GM21526 (cell line): Measurements from ENCODE around the gene SFTA2.
A peak's percentile ranks its signal among the peaks of the same experiment; 100 is the strongest.
"Not testable (repeated sequence)": the region's sequence is repeated elsewhere in the genome, so short reads cannot be mapped to it uniquely, and the experiment has no call there.

Experiments
- ATAC-seq: cut with Tn5 transposase; IDR thresholded peaks from one replicate; pipeline ENCODE4 v1.9.1; 2021; ENCODE audit warnings: moderate library complexity; ENCODE audit not compliant: unreplicated experiment, low FRiP score

The SFTA2 gene

GRCh38 chr6:30931969-30932645 lies at the start of gene SFTA2:
SFTA2 (minus strand) TSS chr6:30932170; CDS start chr6:30932096, 74 bp downstream.
- no peak for ATAC-seq

GRCh38 chr6:30979690-30980089 lies 47.7 kb upstream of the SFTA2 start:
- no peak for ATAC-seq

- ATAC-seq = no peak
Measured at GRCh38 chr6:30979141-30979540, 47.2 kb upstream of the SFTA2 start.

- no peak for ATAC-seq
Measured at GRCh38 chr6:30974490-30975252, 42.7 kb upstream of the SFTA2 start.

GRCh38 chr6:30972816-30973215 lies 40.8 kb upstream of the SFTA2 start:
- ATAC-seq = no peak

- ATAC-seq = no peak
Measured at GRCh38 chr6:30970946-30971345, 39.0 kb upstream of the SFTA2 start.

GRCh38 chr6:30969171-30969570 lies 37.2 kb upstream of the SFTA2 start:
- ATAC-seq = not testable (repeated sequence)

GRCh38 chr6:30966154-30966553 lies 34.2 kb upstream of the SFTA2 start:
- ATAC-seq = no peak

GRCh38 chr6:30965140-30965601 lies 33.2 kb upstream of the SFTA2 start:
- no peak for ATAC-seq

GRCh38 chr6:30964075-30964474 lies 32.1 kb upstream of the SFTA2 start:
- no peak for ATAC-seq

GRCh38 chr6:30963641-30964040 lies 31.7 kb upstream of the SFTA2 start:
- ATAC-seq = no peak

- no peak for ATAC-seq
Measured at GRCh38 chr6:30962716-30963115, 30.7 kb upstream of the SFTA2 start.

- no peak for ATAC-seq
Measured at GRCh38 chr6:30960907-30961673, 29.1 kb upstream of the SFTA2 start.

- ATAC-seq = no peak
Measured at GRCh38 chr6:30957716-30958115, 25.7 kb upstream of the SFTA2 start.

- peak; percentile 66 for ATAC-seq
Measured at GRCh38 chr6:30955367-30956042, 23.5 kb upstream of the SFTA2 start.

GRCh38 chr6:30954631-30955366 lies 22.8 kb upstream of the SFTA2 start:
- ATAC-seq = no peak

GRCh38 chr6:30951907-30952469 lies 20.0 kb upstream of the SFTA2 start:
- no peak for ATAC-seq

- no peak for ATAC-seq
Measured at GRCh38 chr6:30948811-30949210, 16.8 kb upstream of the SFTA2 start.

- ATAC-seq = no peak
Measured at GRCh38 chr6:30947231-30947630, 15.3 kb upstream of the SFTA2 start.

- ATAC-seq = no peak
Measured at GRCh38 chr6:30945281-30945680, 13.3 kb upstream of the SFTA2 start.
